Transverse colon (tissue), 4 donors: ENCODE data around the gene LEPR.

Source experiments
- CTCF ChIP-seq, 5 experiments: fragments of 200-600 bp in 3 of 5; fragments of 450-650 bp in 2 of 5; sonication (generic) in 3 of 5; IDR thresholded peaks; 1 replicate in 2 of 5; 2 replicates in 3 of 5; pipeline ENCODE4 v1.5.1; 2016 to 2017; ENCODE audit warnings: antibody characterized with exemption in 5 of 5, inconsistent platforms in 3 of 5, mild to moderate bottlenecking in 2 of 5, moderate library complexity in 1 of 5
- EP300 ChIP-seq: sonication (generic); formaldehyde crosslinking; IDR thresholded peaks from one replicate; pipeline ENCODE4 v1.6.1; 2017; ENCODE audit warnings: antibody characterized with exemption, low read depth
- POLR2AphosphoS5 ChIP-seq, 3 donors: sonication (generic); formaldehyde crosslinking; IDR thresholded peaks; one replicate each; pipeline ENCODE4 v1.6.1; 2016; ENCODE audit warnings: antibody characterized with exemption in 3 of 3

DNA sequence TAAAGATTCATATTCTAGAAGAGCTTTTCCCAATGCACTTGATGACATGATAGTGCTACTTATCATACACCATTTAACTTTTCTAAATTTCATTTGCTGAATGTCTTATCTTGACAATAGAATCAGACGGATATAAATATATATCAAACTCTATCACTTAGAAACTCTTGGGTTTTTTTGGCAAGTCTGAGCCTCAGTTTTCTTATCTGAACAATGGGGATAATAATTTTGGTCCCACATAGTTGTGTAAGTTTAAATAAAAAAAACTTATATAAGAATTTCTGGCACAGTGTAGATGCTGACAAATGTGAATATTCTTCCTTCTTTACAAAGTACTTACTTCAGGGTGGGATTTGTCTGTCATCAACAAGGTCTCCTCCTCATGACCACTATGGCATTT, 21.5 kb upstream of the LEPR start:
- TF ChIP-seq CTCF (IDR thresholded peaks at IDR 0.05), result no peak
- TF ChIP-seq EP300, result no peak
- no peak for TF ChIP-seq POLR2AphosphoS5 (IDR thresholded peaks at IDR 0.05)
